ENCODE results near the gene PRLHR. TPM values are rescaled to one million over a fixed set of nuclear protein-coding genes. Genes with fewer than 3 reads are reported as not detected.

Gene PRLHR
- total and polyA plus RNA-seq, 10 donors, result not detected

GRCh38 chr10:118542205-118542604 lies 53.2 kb downstream of the PRLHR start:
- no peaks in the 10 kb centered on the region for H3K36me3 ChIP-seq
- no peak overlapping the region for H3K27ac ChIP-seq
- H3K4me3 ChIP-seq, result no peak overlapping the region
- WGBS, 5 donors, result 83 to 100% (median 92%) methylated on average over 1 of the region's 1 CpG
- H3K27me3 ChIP-seq (replicated peaks in 1 of 7), result peaks cover 0 to 52% (median 0%) of the 10 kb centered on the region in 7 donors
- no peaks in the 10 kb centered on the region for H3K9me3 ChIP-seq
- intact Hi-C loops (cut with DNase I; ENCODE audit: low total_unique reads), result no loop called here
- H3K4me1 ChIP-seq, result no peaks in the 10 kb centered on the region
- TF ChIP-seq POLR2AphosphoS5 (IDR thresholded peaks at IDR 0.05) (no peak), POLR2A (IDR thresholded peaks at IDR 0.05) (no peak), CTCF (IDR thresholded peaks at IDR 0.05 in 8 of 11, conservative IDR thresholded peaks at IDR 0.05 in 3 of 11) (no peak)
- no peak for DNase-seq

GRCh38 chr10:118541718-118542117 lies 53.7 kb downstream of the PRLHR start:
- WGBS, 5 donors, result 91 to 99% (median 92%) methylated on average over 3 of the region's 3 CpGs
- peaks cover 0 to 52% (median 0%) of the 10 kb centered on the region in 7 donors for H3K27me3 ChIP-seq (replicated peaks in 1 of 7)
- no peak overlapping the region for H3K27ac ChIP-seq
- TF ChIP-seq POLR2A (IDR thresholded peaks at IDR 0.05) (no peak), POLR2AphosphoS5 (IDR thresholded peaks at IDR 0.05) (no peak), CTCF (IDR thresholded peaks at IDR 0.05 in 8 of 11, conservative IDR thresholded peaks at IDR 0.05 in 3 of 11) (no peak)
- H3K4me1 ChIP-seq, result no peaks in the 10 kb centered on the region
- intact Hi-C loops (cut with DNase I; ENCODE audit: low total_unique reads), result no loop called here
- H3K4me3 ChIP-seq, result no peak overlapping the region
- H3K9me3 ChIP-seq, result no peaks in the 10 kb centered on the region
- no peaks in the 10 kb centered on the region for H3K36me3 ChIP-seq
- DNase-seq, result no peak

Other genes starting within 250 kb of the PRLHR start
- 10 to 100 TPM; 29.9 to 56.7 (median 42.6) TPM for gene CACUL1, start 159.3 kb upstream of the PRLHR start, total RNA-seq
- 1 to 10 TPM; 4.3 to 7.3 (median 4.5) TPM for gene CACUL1, start 159.3 kb upstream of the PRLHR start, polyA plus RNA-seq

Measured in spleen (tissue), 11 donors.